ENCODE data around the gene CRYBA4. TPM values are rescaled to one million over a fixed set of nuclear protein-coding genes. Genes with fewer than 3 reads are reported as not detected.

Gene CRYBA4
- not detected for total RNA-seq
- not detected for polyA plus RNA-seq

- POLR2A ChIA-PET: no interaction called here
- H3K36me3 Mint-ChIP-seq: no peaks in the 10 kb centered on the region
- H3K9me3 Mint-ChIP-seq: no peaks in the 10 kb centered on the region
Measured at GRCh38 chr22:26621663-26622062, at the start of gene CRYBA4. TSS of gene CRYBA4 (plus strand) at chr22:26621963. CDS start at chr22:26622597, 634 bp downstream.

DNA sequence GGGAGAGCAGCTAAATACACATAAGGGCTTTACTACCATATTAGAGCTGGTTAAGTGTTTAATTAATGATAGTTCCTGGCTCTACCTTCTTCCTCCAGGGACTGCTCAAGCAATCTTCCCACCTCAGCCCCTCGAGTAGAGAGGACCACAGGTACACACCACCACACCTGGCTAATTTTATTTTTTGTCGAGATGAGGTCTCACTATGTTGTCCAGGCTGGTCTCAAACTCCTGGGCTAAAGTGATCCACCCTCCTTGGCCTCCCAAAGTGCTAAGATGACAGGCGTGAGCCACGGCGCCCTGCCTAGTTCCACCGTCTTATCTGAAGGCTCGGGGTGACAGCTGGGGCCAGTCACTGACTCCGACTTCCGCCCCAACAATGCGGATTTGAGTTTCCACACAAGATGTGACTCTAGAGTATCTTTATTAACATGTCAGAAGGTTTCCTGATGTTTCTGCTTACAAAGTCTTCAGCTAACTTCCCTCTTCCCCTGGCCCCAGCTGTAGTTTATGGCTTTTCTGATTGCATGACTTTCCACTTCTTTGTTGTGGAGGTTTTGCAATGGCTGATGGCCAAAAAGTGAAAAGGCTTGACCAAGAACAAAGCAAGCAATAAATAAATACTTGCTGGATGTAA, 48.6 kb upstream of the CRYBA4 start:
- peaks cover 4% of the 10 kb centered on the region for H3K36me3 ChIP-seq (ENCODE audit: insufficient read depth, low read length)
- Mint-ChIP-seq H3K27ac (peak overlapping the region; percentile 26 to 86 (median 52)), H3K4me1 (peaks cover 72 to 87% (median 83%) of the 10 kb centered on the region in 3 donors), H3K9me3 (no peaks in the 10 kb centered on the region), H3K27me3 (no peaks in the 10 kb centered on the region), H3K36me3 (peaks cover 0 to 68% (median 5%) of the 10 kb centered on the region in 3 donors), H3K4me3 (peak overlapping the region in 2 of 7 donors; percentile 34 to 70)
- DNase-seq: peak in 1 of 5 donors; percentile 33
- CTCF ChIA-PET: no interaction called here
- H3K27ac ChIP-seq (ENCODE audit: low read depth, low read length): no peak overlapping the region
- no peaks in the 10 kb centered on the region for H3K9me3 ChIP-seq (ENCODE audit: low read length)
- peaks cover 25% of the 10 kb centered on the region for H3K4me1 ChIP-seq (ENCODE audit: insufficient read depth, low read length)
- H3K4me3 ChIP-seq (ENCODE audit: low read length): no peak overlapping the region
- H3K27me3 ChIP-seq (ENCODE audit: insufficient read depth, low read length, poor library complexity, severe bottlenecking): no peaks in the 10 kb centered on the region
- POLR2A ChIA-PET: no interaction called here

More at GRCh38 chr22:26621663-26622062, at the start of gene CRYBA4:
- no peaks in the 10 kb centered on the region for H3K9me3 ChIP-seq (ENCODE audit: low read length)
- CTCF ChIA-PET: no interaction called here
- peaks cover 5% of the 10 kb centered on the region for H3K4me1 ChIP-seq (ENCODE audit: insufficient read depth, low read length)
- no peaks in the 10 kb centered on the region for H3K36me3 ChIP-seq (ENCODE audit: insufficient read depth, low read length)
- H3K27me3 ChIP-seq (ENCODE audit: insufficient read depth, low read length, poor library complexity, severe bottlenecking): no peaks in the 10 kb centered on the region
- H3K27ac ChIP-seq (ENCODE audit: low read depth, low read length): no peak within 1 kb of the TSS
- Mint-ChIP-seq H3K4me1 (peaks cover 12 to 19% (median 12%) of the 10 kb centered on the region in 3 donors), H3K27ac (peak within 1 kb of the TSS in 2 of 8 donors; percentile 13 to 61), H3K27me3 (no peaks in the 10 kb centered on the region), H3K4me3 (no peak within 1 kb of the TSS)
- DNase-seq: no peak
- no peak within 1 kb of the TSS for H3K4me3 ChIP-seq (ENCODE audit: low read length)

- CTCF ChIA-PET: no interaction called here
- peaks cover 35% of the 10 kb centered on the region for H3K4me1 ChIP-seq (ENCODE audit: insufficient read depth, low read length)
Measured at GRCh38 chr22:26574001-26574723, 47.6 kb upstream of the CRYBA4 start.

DNA sequence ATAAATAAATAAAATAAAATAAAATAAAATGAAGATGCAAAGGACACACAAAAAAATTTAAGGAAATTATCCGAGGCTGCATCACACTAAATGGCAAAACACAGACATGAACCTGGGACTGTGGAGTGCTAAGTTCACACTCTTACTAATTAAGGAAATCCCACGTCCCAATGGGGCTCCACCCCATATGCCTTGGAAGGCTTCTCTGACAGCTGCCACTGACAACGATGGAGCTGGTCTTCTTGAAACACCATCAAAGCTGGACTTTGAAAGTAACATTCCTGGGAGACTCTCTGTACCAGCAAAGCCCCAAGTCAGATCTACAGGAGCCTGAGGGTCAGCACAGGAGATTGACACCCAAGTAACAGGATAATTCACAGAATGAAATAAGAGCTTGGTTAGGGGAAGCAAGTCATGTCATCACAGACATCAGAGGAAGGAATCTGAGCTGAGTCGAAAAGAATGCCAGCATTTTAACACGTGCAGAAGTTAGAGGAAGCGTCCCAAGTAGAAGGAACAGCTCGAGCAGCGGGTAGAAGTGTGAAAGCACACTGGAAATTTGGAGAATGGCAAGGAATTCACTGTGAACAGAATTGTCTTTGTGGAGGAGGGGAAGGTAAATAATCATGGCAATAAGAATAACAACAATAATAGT, 45.6 kb upstream of the CRYBA4 start:
- Histone ChIP-seq H3K27me3 (ENCODE audit: insufficient read depth, low read length, poor library complexity, severe bottlenecking) (no peaks in the 10 kb centered on the region), H3K4me3 (ENCODE audit: low read length) (no peak overlapping the region), H3K36me3 (ENCODE audit: insufficient read depth, low read length) (peaks cover 4% of the 10 kb centered on the region), H3K9me3 (ENCODE audit: low read length) (no peaks in the 10 kb centered on the region), H3K27ac (ENCODE audit: low read depth, low read length) (no peak overlapping the region), H3K4me1 (ENCODE audit: insufficient read depth, low read length) (peaks cover 55% of the 10 kb centered on the region)
- H3K4me3 Mint-ChIP-seq: peak overlapping the region in 2 of 7 donors; percentile 13 to 51
- H3K36me3 Mint-ChIP-seq: peaks cover 0 to 60% (median 5%) of the 10 kb centered on the region in 3 donors
- POLR2A ChIA-PET: interaction anchor here (0.5 to 0.7 kb wide), 3 partner anchors 51 to 58 kb away, joined by 3 to 8 read pairs (median 3); no protein-coding TSS in a partner anchor
- H3K4me1 Mint-ChIP-seq: peaks cover 78 to 92% (median 88%) of the 10 kb centered on the region in 3 donors
- H3K9me3 Mint-ChIP-seq: no peaks in the 10 kb centered on the region
- H3K27ac Mint-ChIP-seq: peak overlapping the region; percentile 6 to 88 (median 68)
- CTCF ChIA-PET: interaction anchor here (0.7 kb wide), 1 partner anchor 67 kb away, joined by 3 read pairs; no protein-coding TSS in a partner anchor
- H3K27me3 Mint-ChIP-seq: peaks cover 0 to 2% of the 10 kb centered on the region in 2 donors
- no peak for DNase-seq

More at GRCh38 chr22:26574001-26574723, 47.6 kb upstream of the CRYBA4 start:
- Histone ChIP-seq H3K27ac (ENCODE audit: low read depth, low read length) (no peak overlapping the region), H3K9me3 (ENCODE audit: low read length) (no peaks in the 10 kb centered on the region), H3K4me3 (ENCODE audit: low read length) (no peak overlapping the region), H3K36me3 (ENCODE audit: insufficient read depth, low read length) (peaks cover 4% of the 10 kb centered on the region), H3K27me3 (ENCODE audit: insufficient read depth, low read length, poor library complexity, severe bottlenecking) (no peaks in the 10 kb centered on the region)
- no peaks in the 10 kb centered on the region for H3K27me3 Mint-ChIP-seq
- H3K4me1 Mint-ChIP-seq: peaks cover 73 to 87% (median 84%) of the 10 kb centered on the region in 3 donors
- H3K4me3 Mint-ChIP-seq: peak overlapping the region in 2 of 7 donors; percentile 4 to 23
- DNase-seq: no peak
- no peaks in the 10 kb centered on the region for H3K9me3 Mint-ChIP-seq
- H3K27ac Mint-ChIP-seq: peak overlapping the region; percentile 40 to 84 (median 70)
- POLR2A ChIA-PET: no interaction called here
- H3K36me3 Mint-ChIP-seq: peaks cover 0 to 65% (median 5%) of the 10 kb centered on the region in 3 donors

DNA sequence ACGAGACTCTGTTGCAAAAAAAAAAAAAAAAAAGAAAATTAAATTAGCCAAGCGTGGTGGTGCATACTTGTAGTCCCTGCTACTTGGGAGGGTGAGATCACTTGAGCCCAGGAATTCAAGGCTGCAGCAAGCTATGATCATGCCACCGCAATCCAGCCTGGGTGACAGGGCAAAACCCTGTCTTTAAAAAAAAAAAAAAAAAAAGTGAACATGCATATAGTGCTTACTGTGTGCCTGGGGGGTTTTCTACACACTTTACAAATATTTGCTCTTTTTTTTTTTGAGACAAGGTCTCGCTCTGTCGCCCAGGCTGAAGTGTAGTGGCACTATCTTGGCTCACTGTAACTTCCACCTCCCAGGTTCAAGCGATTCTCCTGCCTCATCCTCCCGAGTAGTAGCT, 44.7 kb upstream of the CRYBA4 start:
- H3K4me3 ChIP-seq (ENCODE audit: low read length): no peak overlapping the region
- ChIA-PET CTCF (no interaction called here), POLR2A (interaction anchor here (0.6 to 0.7 kb wide), 2 partner anchors 16 to 64 kb away, joined by 4 to 6 read pairs; no protein-coding TSS in a partner anchor)
- peaks cover 76 to 91% (median 85%) of the 10 kb centered on the region in 3 donors for H3K4me1 Mint-ChIP-seq
- H3K36me3 Mint-ChIP-seq: peaks cover 0 to 59% (median 6%) of the 10 kb centered on the region in 3 donors
- H3K9me3 Mint-ChIP-seq: no peaks in the 10 kb centered on the region
- DNase-seq: no peak
- H3K27me3 Mint-ChIP-seq: peaks cover 0 to 2% of the 10 kb centered on the region in 2 donors
- H3K4me1 ChIP-seq (ENCODE audit: insufficient read depth, low read length): peaks cover 60% of the 10 kb centered on the region
- H3K36me3 ChIP-seq (ENCODE audit: insufficient read depth, low read length): peaks cover 4% of the 10 kb centered on the region
- no peaks in the 10 kb centered on the region for H3K9me3 ChIP-seq (ENCODE audit: low read length)
- peak overlapping the region in 1 of 7 donors; percentile 40 for H3K4me3 Mint-ChIP-seq
- H3K27ac ChIP-seq (ENCODE audit: low read depth, low read length): no peak overlapping the region
- no peaks in the 10 kb centered on the region for H3K27me3 ChIP-seq (ENCODE audit: insufficient read depth, low read length, poor library complexity, severe bottlenecking)
- H3K27ac Mint-ChIP-seq: peak overlapping the region in 1 of 8 donors; percentile 60

GRCh38 chr22:26579331-26579886, 42.4 kb upstream of the CRYBA4 start:
- peak overlapping the region; percentile 64 to 98 (median 92) for H3K27ac Mint-ChIP-seq
- ChIA-PET CTCF (interaction anchor here (1.0 to 1.6 kb wide), 3 partner anchors 9 to 21 kb away, joined by 3 read pairs; no protein-coding TSS in a partner anchor), POLR2A (interaction anchor here (0.6 kb wide), 1 partner anchor 64 kb away, joined by 8 read pairs; no protein-coding TSS in a partner anchor)
- H3K27ac ChIP-seq (ENCODE audit: low read depth, low read length): peak overlapping the region; percentile 27
- peaks cover 53% of the 10 kb centered on the region for H3K4me1 ChIP-seq (ENCODE audit: insufficient read depth, low read length)
- peaks cover 8% of the 10 kb centered on the region for H3K36me3 ChIP-seq (ENCODE audit: insufficient read depth, low read length)
- H3K9me3 ChIP-seq (ENCODE audit: low read length): no peaks in the 10 kb centered on the region
- H3K4me1 Mint-ChIP-seq: peaks cover 72 to 84% (median 76%) of the 10 kb centered on the region in 3 donors
- H3K4me3 ChIP-seq (ENCODE audit: low read length): peak overlapping the region; percentile 53
- H3K9me3 Mint-ChIP-seq: no peaks in the 10 kb centered on the region
- DNase-seq: peak; percentile 39 to 73 (median 67)
- peak overlapping the region; percentile 43 to 84 (median 76) for H3K4me3 Mint-ChIP-seq
- no peaks in the 10 kb centered on the region for H3K27me3 ChIP-seq (ENCODE audit: insufficient read depth, low read length, poor library complexity, severe bottlenecking)
- H3K27me3 Mint-ChIP-seq: peaks cover 0 to 2% of the 10 kb centered on the region in 2 donors
- H3K36me3 Mint-ChIP-seq: peaks cover 0 to 52% (median 5%) of the 10 kb centered on the region in 3 donors

GRCh38 chr22:26580240-26580962, 41.4 kb upstream of the CRYBA4 start:
- H3K9me3 ChIP-seq (ENCODE audit: low read length): no peaks in the 10 kb centered on the region
- ChIA-PET CTCF (interaction anchor here (1.0 to 1.6 kb wide), 2 partner anchors 8 to 11 kb away, joined by 3 read pairs; no protein-coding TSS in a partner anchor), POLR2A (no interaction called here)
- H3K4me3 Mint-ChIP-seq: peak overlapping the region; percentile 46 to 84 (median 76)
- peaks cover 72 to 84% (median 76%) of the 10 kb centered on the region in 3 donors for H3K4me1 Mint-ChIP-seq
- H3K4me1 ChIP-seq (ENCODE audit: insufficient read depth, low read length): peaks cover 53% of the 10 kb centered on the region
- no peak for DNase-seq
- H3K27me3 Mint-ChIP-seq: peaks cover 0 to 2% of the 10 kb centered on the region in 2 donors
- H3K27me3 ChIP-seq (ENCODE audit: insufficient read depth, low read length, poor library complexity, severe bottlenecking): no peaks in the 10 kb centered on the region
- H3K36me3 Mint-ChIP-seq: peaks cover 0 to 51% (median 3%) of the 10 kb centered on the region in 3 donors
- peaks cover 5% of the 10 kb centered on the region for H3K36me3 ChIP-seq (ENCODE audit: insufficient read depth, low read length)
- H3K27ac Mint-ChIP-seq: peak overlapping the region; percentile 64 to 98 (median 92)
- H3K9me3 Mint-ChIP-seq: no peaks in the 10 kb centered on the region
- H3K27ac ChIP-seq (ENCODE audit: low read depth, low read length): peak overlapping the region; percentile 7
- peak overlapping the region; percentile 53 for H3K4me3 ChIP-seq (ENCODE audit: low read length)

Measured in CD8-positive, alpha-beta memory T cell (primary cell).